ENCODE results near the gene TLE2.
"Not testable (repeated sequence)": the region's sequence is repeated elsewhere in the genome, so short reads cannot be mapped to it uniquely, and the experiment has no call there.

- TF ChIP-seq SUZ12 (IDR thresholded peaks at IDR 0.05; ENCODE audit: extremely low read depth, insufficient read depth, insufficient read length); YY1 (IDR thresholded peaks at IDR 0.05; ENCODE audit: insufficient read depth, insufficient read length): not testable (repeated sequence)
These were observed 20.9 kb upstream of the TLE2 start for GRCh38 chr19:3050016-3050415.
